SJCRH30 (cell line): ENCODE data around the gene ATP4B. TPM values are rescaled to one million over a fixed set of nuclear protein-coding genes. Genes with fewer than 3 reads are reported as not detected.

Source experiments
- DNase-seq, 2 experiments: peaks; one replicate each; pipeline ENCODE4 v3.0.0-alpha.2; 2015 to 2020
- H3K27ac ChIP-seq: fragments of 250-450 bp; sonication (Bioruptor Pico); 2 replicates; pipeline ENCODE4 v1.5.1; 2020; ENCODE audit warnings: mild to moderate bottlenecking, moderate library complexity
- H3K27me3 ChIP-seq: fragments of 250-450 bp; sonication (Bioruptor Pico); 2 replicates; pipeline ENCODE4 v1.5.1; 2020; ENCODE audit warnings: mild to moderate bottlenecking, moderate library complexity
- H3K36me3 ChIP-seq: fragments of 250-450 bp; sonication (Bioruptor Pico); 2 replicates; pipeline ENCODE4 v1.5.1; 2020; ENCODE audit warnings: mild to moderate bottlenecking, moderate library complexity
- H3K4me1 ChIP-seq: fragments of 250-450 bp; sonication (Bioruptor Pico); 2 replicates; pipeline ENCODE4 v1.5.1; 2020; ENCODE audit warnings: mild to moderate bottlenecking, moderate library complexity
- H3K4me3 ChIP-seq: fragments of 250-450 bp; sonication (Bioruptor Pico); 2 replicates; pipeline ENCODE4 v1.5.1; 2020; ENCODE audit warnings: mild to moderate bottlenecking, moderate library complexity
- H3K9me3 ChIP-seq: fragments of 250-450 bp; sonication (Bioruptor Pico); replicated peaks from 2 replicates; pipeline ENCODE4 v1.5.1; 2020; ENCODE audit warnings: mild to moderate bottlenecking, moderate library complexity
- total RNA-seq: library from RNA; depleted of rRNA; stranded (reverse); fragments of >200 nt; shearing (Covaris generic); gene quantifications from 2 replicates; pipeline ENCODE4 v1.2.3, GENCODE V29; 2014

ATP4B gene
- total RNA-seq, 1 experiment from 2014 or later = not detected

DNA sequence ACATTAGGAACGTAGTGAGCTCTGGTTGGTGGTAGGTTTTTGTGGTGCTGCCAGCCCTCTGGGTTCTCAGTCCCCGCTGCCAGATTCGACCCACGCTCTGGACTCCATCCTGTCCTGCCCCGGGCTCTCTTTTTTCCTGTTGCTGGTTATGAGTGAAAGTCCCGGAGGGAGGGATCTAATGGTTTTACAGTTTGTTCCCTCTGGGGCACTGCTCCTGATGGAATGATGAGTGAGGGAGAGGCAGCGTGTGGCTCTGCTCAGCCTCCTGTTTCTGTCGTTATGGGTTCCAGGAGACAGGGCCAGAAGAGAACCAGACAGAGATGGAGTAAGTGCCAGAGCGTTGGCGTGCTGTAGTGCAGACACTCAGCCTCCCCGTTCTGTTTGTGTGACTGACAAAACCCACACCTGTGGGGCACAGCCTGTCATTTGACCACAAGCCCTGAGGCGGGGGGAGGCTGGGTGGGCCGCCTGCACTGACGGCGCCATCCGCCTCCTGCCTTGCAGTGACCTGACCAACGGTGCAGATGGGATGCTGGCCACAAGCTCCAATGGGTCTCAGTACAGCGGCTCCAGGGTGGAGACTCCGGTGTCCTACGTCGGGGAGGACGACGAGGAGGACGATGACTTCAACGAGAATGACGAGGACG, 18.3 kb downstream of the ATP4B start:
- Histone ChIP-seq H3K27ac (no peak overlapping the region), H3K36me3 (peaks cover 62% of the 10 kb centered on the region), H3K4me3 (no peak overlapping the region), H3K4me1 (no peaks in the 10 kb centered on the region), H3K9me3 (no peaks in the 10 kb centered on the region; the same call in 1 of the 2 replicates), H3K27me3 (no peaks in the 10 kb centered on the region)
- DNase-seq = peak in 1 of 2 experiments; percentile 0

DNA sequence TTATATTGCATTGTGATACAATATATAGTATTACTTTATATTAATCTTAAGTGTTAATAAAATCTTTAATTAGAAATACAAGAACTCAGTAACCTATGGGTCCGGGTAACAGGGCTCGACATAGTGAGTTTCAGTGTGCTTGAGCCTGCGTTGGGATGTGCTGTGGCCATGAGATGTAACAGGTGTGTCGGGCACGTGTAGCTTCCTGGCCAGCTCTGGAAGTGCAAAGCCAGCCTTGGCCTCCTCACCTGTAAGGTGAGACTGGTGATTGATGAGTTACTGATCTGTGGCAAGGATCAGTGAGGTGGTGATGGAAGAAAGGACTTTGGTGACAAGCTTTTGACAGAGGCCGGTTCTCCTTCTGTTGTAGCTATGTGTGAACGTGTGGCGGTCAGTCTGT, 19.2 kb downstream of the ATP4B start:
- Histone ChIP-seq H3K4me3 (no peak overlapping the region), H3K9me3 (no peaks in the 10 kb centered on the region; the same call in 1 of the 2 replicates), H3K36me3 (peaks cover 72% of the 10 kb centered on the region), H3K4me1 (no peaks in the 10 kb centered on the region), H3K27ac (no peak overlapping the region), H3K27me3 (no peaks in the 10 kb centered on the region)
- no peak for DNase-seq

DNA sequence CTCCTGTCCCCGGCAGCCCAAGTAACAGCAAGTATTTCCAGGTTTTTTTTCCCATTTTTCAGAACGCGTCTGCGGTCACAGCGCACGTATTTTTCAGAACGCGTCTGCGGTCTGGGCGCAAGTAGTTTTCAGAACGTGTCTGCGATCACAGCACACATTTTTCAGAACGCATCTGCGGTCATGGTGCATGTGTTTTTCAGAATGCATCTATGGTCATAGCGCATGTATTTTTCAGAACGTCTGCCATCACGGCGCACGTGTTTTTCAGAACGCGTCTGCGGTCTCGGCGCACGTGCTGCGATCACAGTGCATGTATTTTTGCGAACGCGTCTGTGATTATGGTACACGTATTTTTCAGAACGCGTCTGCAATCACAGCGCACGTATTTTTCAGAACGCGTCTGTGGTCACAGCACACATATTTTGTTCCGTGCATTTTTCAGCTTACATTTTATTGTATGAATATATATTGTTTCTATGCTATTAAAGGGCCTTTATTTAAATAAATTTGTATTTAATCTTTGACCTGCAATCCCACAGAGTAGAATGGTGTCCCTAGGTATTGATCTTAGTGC, 19.7 kb downstream of the ATP4B start:
- DNase-seq = no peak
- H3K36me3 ChIP-seq = peaks cover 75% of the 10 kb centered on the region
- H3K4me3 ChIP-seq = no peak overlapping the region
- no peaks in the 10 kb centered on the region; the same call in 1 of the 2 replicates for H3K9me3 ChIP-seq
- H3K4me1 ChIP-seq = no peaks in the 10 kb centered on the region
- no peak overlapping the region for H3K27ac ChIP-seq
- H3K27me3 ChIP-seq = no peaks in the 10 kb centered on the region

DNA sequence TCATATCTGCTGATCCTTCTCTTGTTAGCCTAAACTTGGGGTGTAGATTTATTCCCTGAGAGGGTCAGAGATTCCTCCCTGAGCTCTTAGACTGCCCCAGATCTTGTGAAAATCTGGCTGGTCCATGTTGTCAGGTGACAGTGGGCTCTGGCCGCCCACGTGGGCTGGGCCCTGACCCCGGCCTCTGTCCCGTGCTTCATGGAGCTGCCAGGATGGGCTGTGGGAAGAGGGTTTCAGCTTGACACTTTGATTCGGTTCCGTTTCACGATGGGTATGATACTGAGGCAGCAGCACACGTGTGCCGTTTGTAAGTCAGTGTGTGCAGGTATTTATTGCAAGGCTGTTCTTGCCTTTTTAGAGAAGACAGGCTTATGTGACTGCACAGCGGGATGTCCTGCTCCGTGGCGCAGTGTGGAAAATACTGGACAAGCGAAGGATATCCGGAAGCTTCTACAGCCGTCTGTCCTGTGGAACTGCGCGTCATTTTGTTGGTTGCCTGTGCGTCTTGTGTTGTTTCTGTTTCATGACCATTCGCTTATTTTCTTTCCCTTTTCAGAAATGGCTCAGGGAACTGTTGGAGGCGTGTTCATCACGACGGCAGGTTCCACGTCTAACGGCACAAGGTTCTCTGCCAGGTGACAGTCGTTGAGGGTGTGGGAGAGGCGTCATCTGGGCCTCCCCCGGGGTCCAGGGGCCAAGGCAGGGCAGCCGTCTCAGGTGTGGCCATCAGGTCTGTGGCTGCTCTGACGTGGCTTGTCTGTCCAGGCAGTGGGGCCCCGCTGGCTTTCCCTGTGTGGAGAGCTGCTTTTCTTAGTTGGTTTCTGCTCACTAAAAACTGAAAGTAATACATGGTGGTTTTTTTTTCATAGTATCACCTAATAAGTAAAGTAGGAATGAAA, 20.5 kb downstream of the ATP4B start:
- H3K36me3 ChIP-seq = peaks cover 75% of the 10 kb centered on the region
- H3K4me1 ChIP-seq = no peaks in the 10 kb centered on the region
- H3K27ac ChIP-seq = no peak overlapping the region
- no peak for DNase-seq
- H3K4me3 ChIP-seq = no peak overlapping the region
- no peaks in the 10 kb centered on the region for H3K27me3 ChIP-seq
- no peaks in the 10 kb centered on the region for H3K9me3 ChIP-seq

DNA sequence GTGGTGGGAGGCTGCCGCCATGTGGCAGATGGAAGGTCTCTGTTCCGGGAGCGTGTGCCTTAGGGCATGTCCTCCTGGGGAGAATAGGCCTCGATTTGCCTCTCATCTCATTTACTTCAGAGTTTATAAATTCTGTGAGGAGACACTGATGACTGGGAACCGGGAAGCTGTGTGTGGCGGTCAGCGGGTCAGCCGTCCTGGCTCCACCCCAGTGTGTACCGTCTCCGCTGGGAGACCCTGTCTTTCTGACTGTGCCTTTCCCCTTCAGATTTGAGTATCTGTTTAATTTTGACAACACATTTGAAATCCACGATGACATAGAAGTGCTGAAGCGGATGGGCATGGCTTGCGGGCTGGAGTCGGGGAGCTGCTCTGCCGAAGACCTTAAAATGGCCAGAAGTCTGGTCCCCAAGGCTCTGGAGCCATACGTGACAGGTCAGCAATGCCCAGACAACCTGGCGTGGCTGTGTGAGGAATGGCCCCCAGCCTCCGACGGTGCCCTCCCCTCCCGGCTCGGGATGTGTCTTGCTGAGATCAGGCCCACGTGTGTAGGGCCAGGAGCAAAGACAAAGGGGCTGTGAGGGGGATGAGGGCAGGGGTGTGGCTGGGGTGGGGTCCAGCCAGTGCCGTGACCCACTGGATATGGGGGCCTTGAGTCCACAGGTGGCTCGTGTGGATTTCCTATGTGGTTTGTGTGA, 21.6 kb downstream of the ATP4B start:
- Histone ChIP-seq H3K36me3 (peaks cover 75% of the 10 kb centered on the region), H3K4me1 (no peaks in the 10 kb centered on the region), H3K4me3 (no peak overlapping the region), H3K9me3 (no peaks in the 10 kb centered on the region), H3K27ac (no peak overlapping the region), H3K27me3 (no peaks in the 10 kb centered on the region)
- DNase-seq = no peak

DNA sequence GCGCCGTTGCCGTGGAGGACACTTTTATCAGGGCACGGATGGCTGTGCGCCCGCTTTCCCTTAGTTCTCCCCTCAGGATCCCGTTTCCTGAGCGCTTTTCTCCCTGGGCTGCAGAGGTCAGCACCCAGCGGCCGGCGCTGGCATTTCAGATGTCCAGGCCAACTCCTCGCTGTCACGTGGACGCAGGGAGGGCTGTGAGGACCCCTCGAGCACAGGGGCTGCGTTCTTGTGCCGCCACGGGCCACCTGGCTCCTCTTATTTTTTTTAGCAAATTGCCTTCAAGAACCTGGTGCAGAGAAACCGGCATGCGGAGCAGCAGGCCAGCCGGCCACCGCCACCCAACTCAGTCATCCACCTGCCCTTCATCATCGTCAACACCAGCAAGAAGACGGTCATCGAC, 22.3 kb downstream of the ATP4B start:
- H3K36me3 ChIP-seq = peaks cover 68% of the 10 kb centered on the region
- no peaks in the 10 kb centered on the region for H3K27me3 ChIP-seq
- no peak for DNase-seq
- no peaks in the 10 kb centered on the region for H3K4me1 ChIP-seq
- H3K9me3 ChIP-seq = no peaks in the 10 kb centered on the region
- H3K27ac ChIP-seq = no peak overlapping the region
- H3K4me3 ChIP-seq = no peak overlapping the region

DNA sequence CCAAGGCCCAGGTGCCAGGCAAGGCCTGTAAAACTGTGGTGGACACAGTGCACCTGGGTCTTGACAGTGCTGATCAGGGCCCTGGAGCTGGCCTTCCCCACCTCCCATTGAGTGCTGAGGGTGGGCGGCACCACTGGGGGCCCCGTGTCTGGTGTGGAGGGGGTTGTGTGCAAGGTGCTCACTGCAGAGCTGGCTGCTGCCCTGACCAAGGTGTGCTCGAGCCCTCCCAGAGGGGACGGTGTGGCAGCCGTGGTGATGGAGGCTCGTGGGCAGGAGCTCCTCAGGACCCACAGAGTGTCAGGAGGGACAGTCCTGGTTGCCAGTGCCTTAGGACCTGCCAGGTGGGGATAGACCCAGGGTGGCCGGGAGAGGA, 23.0 kb downstream of the ATP4B start:
- no peak for DNase-seq
- no peaks in the 10 kb centered on the region for H3K27me3 ChIP-seq
- H3K27ac ChIP-seq = no peak overlapping the region
- no peaks in the 10 kb centered on the region for H3K4me1 ChIP-seq
- H3K9me3 ChIP-seq = no peaks in the 10 kb centered on the region
- H3K4me3 ChIP-seq = no peak overlapping the region
- H3K36me3 ChIP-seq = peaks cover 70% of the 10 kb centered on the region

DNA sequence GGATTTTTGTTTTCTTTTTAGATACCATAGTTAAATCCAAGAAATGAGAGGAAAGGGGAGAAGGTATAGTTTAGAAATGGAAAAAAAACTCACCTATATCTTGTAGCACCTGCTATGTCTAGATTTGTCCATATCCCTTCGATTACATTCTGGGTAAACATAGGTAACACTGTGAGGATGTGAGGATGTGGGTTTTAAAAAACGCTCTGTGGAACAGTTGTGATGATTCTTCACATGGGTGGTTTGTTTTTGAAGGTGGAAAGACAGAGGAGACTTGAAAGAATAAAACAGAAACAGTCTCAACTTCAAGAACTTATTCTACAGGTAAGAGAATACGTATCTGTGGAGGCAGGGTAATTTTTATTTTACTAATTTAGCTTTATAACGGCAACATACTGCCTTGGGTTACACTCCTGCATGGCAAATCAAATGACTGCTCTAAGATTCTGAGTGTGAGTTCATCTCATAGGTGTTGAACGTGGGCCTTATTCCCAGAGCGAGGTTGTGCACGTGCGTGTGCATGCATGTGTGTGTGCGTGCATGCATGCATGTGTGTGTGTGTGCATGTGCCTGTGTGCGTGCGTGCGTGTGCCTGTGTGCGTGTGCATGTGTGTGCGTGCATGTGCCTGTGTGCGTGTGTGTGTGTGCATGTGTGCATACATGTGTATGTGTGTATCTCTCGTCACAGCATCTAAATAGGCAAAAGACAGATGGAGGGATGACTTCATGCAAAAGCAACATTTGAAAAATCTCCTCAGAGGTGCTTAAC, 23.5 kb downstream of the ATP4B start:
- Histone ChIP-seq H3K27ac (no peak overlapping the region), H3K9me3 (no peaks in the 10 kb centered on the region), H3K4me1 (no peaks in the 10 kb centered on the region), H3K4me3 (no peak overlapping the region), H3K36me3 (peaks cover 67% of the 10 kb centered on the region), H3K27me3 (no peaks in the 10 kb centered on the region)
- DNase-seq = no peak

DNA sequence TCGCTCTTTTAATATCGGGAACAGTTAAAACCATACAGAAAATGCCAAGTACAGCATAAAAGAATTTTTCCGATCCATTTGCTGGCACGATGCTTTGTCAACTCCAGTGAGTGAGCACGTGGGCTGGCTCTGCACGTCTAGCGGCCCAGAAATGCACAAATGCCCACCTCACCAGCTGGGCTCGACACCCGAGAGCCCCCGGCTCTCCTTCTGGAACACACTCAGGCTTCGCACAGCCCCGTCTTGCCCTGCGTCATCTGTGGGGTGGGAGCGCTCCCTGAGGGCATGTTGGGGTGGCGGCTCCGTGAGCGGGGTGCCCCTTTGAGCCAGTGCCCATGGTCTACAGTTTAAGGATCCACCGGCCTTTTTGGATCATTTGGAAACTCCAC, 24.5 kb downstream of the ATP4B start:
- Histone ChIP-seq H3K9me3 (no peaks in the 10 kb centered on the region), H3K27me3 (no peaks in the 10 kb centered on the region), H3K36me3 (peaks cover 59% of the 10 kb centered on the region), H3K27ac (no peak overlapping the region), H3K4me1 (no peaks in the 10 kb centered on the region), H3K4me3 (no peak overlapping the region)
- DNase-seq = no peak

DNA sequence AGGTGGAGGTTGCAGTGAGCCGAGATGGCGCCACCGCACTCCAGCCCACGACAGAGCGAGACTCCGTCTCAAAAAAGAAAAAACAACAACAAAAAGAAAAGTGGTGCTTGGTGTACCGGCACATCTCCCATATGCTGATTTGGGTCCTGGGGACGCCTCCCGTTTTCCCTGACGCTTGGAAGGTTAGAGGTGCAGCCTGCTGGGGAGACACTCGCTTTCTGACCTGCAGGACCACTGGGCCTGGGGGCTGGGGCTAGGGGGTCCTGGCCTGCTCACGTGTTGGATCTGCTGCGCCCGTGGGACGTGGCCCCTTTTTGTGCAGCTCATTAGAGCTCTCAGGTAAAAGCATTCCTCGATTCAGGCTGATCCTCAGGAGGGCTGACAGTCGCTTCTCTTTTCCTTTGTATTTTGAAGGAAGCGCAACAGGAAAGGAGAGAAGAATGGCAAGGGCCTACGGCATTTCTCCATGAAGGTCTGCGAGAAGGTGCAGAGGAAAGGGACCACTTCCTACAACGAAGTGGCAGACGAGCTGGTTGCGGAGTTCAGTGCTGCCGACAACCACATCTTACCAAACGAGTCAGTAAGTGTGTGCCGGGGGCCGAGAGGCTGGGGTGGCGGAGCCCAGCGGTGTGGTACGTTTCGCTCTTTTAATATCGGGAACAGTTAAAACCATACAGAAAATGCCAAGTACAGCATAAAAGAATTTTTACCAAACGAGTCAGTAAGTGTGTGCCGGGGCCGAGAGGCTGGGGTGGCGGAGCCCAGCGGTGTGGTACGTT, 25.1 kb downstream of the ATP4B start:
- H3K9me3 ChIP-seq = no peaks in the 10 kb centered on the region
- DNase-seq = no peak

DNA sequence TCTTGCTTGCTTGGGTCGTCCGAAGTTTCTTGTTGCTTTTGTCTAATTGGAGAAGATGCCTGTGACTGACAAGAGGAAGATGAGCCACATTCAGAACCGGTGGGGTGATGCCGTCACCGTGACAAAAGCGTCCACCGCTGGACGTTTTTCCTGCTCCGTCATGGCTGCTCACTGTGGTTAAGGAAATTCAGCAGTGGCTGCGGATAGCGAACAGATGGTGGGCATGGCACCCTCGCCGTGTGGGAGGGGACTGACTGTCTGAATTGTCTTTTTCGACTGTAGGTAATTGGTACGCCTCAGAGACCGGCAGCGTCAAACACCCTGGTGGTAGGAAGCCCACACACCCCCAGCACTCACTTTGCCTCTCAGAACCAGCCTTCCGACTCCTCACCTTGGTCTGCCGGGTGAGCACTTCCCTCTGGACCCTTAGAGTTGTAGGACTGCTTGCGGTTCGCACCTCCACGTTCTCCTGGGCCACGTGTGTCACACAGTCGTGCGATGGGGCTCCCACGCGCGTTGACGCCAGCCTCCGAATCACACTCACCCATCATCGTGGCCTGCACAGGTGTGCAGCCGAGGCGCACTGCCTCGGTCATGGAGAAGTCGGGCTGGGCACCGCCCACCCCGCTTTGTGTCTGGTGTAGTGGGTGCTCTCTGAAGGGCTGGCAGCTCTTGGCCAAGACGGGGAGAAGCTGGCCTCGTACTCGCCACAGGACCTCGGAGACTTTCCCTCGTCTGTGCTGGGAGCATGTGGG, 26.5 kb downstream of the ATP4B start:
- H3K9me3 ChIP-seq = no peaks in the 10 kb centered on the region
- H3K36me3 ChIP-seq = peaks cover 53% of the 10 kb centered on the region
- no peaks in the 10 kb centered on the region for H3K27me3 ChIP-seq
- H3K4me3 ChIP-seq = no peak overlapping the region
- no peak overlapping the region for H3K27ac ChIP-seq
- H3K4me1 ChIP-seq = no peaks in the 10 kb centered on the region
- no peak for DNase-seq

More for the DNA sequence above, 25.1 kb downstream of the ATP4B start:
- Histone ChIP-seq H3K4me3 (no peak overlapping the region), H3K27me3 (no peaks in the 10 kb centered on the region), H3K27ac (no peak overlapping the region), H3K36me3 (peaks cover 57% of the 10 kb centered on the region), H3K4me1 (no peaks in the 10 kb centered on the region)

DNA sequence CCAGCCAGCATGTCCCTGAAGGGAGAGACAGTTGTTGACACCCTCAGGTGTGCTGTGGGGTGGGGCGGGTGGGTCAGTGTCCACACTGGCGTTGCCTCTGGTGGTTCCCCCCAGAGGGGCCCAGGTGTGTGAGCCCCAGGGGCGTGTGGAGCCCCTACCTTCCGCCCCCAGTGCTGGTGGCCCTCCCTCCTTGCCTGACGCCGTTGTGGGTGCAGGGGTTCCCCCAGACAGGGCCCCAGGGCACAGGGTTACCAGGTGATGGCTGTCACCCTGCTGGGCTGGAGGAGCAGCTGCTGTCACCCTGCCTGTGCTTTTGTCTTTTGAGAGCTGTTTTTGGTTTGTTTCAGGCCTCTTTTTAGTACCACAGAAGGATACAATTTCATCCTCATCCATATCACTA, 27.2 kb downstream of the ATP4B start:
- H3K4me1 ChIP-seq = no peaks in the 10 kb centered on the region
- no peak for DNase-seq
- H3K36me3 ChIP-seq = peaks cover 47% of the 10 kb centered on the region
- no peak overlapping the region for H3K4me3 ChIP-seq
- no peak overlapping the region for H3K27ac ChIP-seq
- no peaks in the 10 kb centered on the region for H3K27me3 ChIP-seq
- no peaks in the 10 kb centered on the region for H3K9me3 ChIP-seq

DNA sequence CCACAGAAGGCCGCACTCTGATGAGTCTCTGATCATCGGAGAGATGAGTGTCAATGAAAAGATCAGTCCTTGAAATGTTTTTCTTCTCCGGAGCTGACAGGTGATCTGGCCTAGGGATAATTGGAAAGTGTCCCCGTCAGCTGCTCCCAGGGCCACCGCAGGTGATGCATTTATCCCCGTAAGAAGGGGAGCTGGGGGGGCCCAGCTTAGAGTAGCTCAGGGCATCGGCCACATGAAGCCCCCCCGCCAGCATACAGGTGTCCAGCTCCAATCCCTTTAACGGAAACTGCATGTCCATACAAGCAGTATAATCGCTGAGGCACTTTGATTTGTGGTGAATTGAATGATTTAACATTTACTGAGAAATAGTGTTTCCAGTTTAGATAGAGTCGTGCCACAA, 27.7 kb downstream of the ATP4B start:
- Histone ChIP-seq H3K4me1 (no peaks in the 10 kb centered on the region), H3K27ac (no peak overlapping the region), H3K9me3 (no peaks in the 10 kb centered on the region), H3K4me3 (no peak overlapping the region), H3K27me3 (no peaks in the 10 kb centered on the region), H3K36me3 (peaks cover 44% of the 10 kb centered on the region)
- DNase-seq = no peak
